Activated CD4-positive, alpha-beta T cell treated with anti-CD3 and anti-CD28 coated beads for 36 hours (primary cell): Measurements from ENCODE around the gene CCDC107. TPM values are rescaled to one million over a fixed set of nuclear protein-coding genes. Genes with fewer than 3 reads are reported as not detected.
"Not testable (repeated sequence)": the region's sequence is repeated elsewhere in the genome, so short reads cannot be mapped to it uniquely, and the experiment has no call there.

Experiments
- ATAC-seq: fragments of 200-7000 bp; cut with Tn5 transposase; one replicate; pipeline ENCODE4 v1.10.0; 2021; ENCODE audit warnings: mild to moderate bottlenecking, moderate library complexity
- CTCF ChIA-PET: fragments of 350-600 bp; sonication (Branson Sonifier 250); formaldehyde crosslinking; loops from one replicate; lab custom pipeline; 2021; ENCODE audit warnings: antibody characterized with exemption; lab: Charles Lee
- POLR2A ChIA-PET: fragments of 350-600 bp; sonication (Branson Sonifier 250); formaldehyde crosslinking; loops from one replicate; lab custom pipeline; 2021; ENCODE audit warnings: antibody characterized with exemption, inconsistent platforms; lab: Charles Lee
- DNase-seq: peaks from one replicate; pipeline ENCODE4 v3.0.0-alpha.2; 2020
- H3K27ac Mint-ChIP-seq: one replicate; pipeline ENCODE4 v1.8.0; 2021; ENCODE audit warnings: mixed read lengths
- H3K27me3 Mint-ChIP-seq: one replicate; pipeline ENCODE4 v1.8.0; 2021; ENCODE audit warnings: mixed read lengths
- H3K36me3 Mint-ChIP-seq: one replicate; pipeline ENCODE4 v1.8.0; 2021; ENCODE audit warnings: low read depth, mixed read lengths
- H3K4me1 Mint-ChIP-seq: one replicate; pipeline ENCODE4 v1.8.0; 2021; ENCODE audit warnings: mixed read lengths
- H3K4me3 Mint-ChIP-seq: one replicate; pipeline ENCODE4 v1.8.0; 2021; ENCODE audit warnings: mild to moderate bottlenecking, moderate library complexity, mixed read lengths
- H3K9me3 Mint-ChIP-seq: one replicate; pipeline ENCODE4 v1.8.0; 2021; ENCODE audit warnings: low read depth, mixed read lengths
- intact Hi-C, 2 experiments: fragments of 100-400 bp; cut with DNase I in 1 of 2; cut with micrococcal nuclease in 1 of 2; formaldehyde crosslinking; loops; one replicate each; pipeline versions ENCODE4 v1.14.2 to v1.15.1; 2022 to 2024; cut with DNase I, micrococcal nuclease
- total RNA-seq, 2 experiments: library from RNA; stranded (reverse); gene quantifications; one replicate each; pipeline ENCODE4 v1.2.3, GENCODE V29; 2021

The CCDC107 gene
- total RNA-seq, 2 experiments from 2014 or later = 7.9 to 10.4 TPM

GRCh38 chr9:35618325-35618727 is 39.8 kb upstream of the CCDC107 start, which contains the start of gene CD72:
Gene CD72, minus strand, starts transcription at chr9:35618413. Its CDS starts 110 bp downstream, at chr9:35618303.
- ATAC-seq (no peak), DNase-seq (no peak)
- H3K9me3 Mint-ChIP-seq = no peaks in the 10 kb centered on the region
- H3K27me3 Mint-ChIP-seq = no peaks in the 10 kb centered on the region
- intact Hi-C loops = loop anchor here in 1 of 2 experiments (5.0 kb wide), 2 partner anchors 39 to 114 kb away; partner anchors contain the start of genes CCDC107, CREB3, RMRP and TLN1
- H3K4me1 Mint-ChIP-seq = peaks cover 38% of the 10 kb centered on the region
- H3K4me3 Mint-ChIP-seq = peak within 1 kb of the TSS; percentile 77
- ChIA-PET POLR2A (no interaction called here), CTCF (interaction anchor here (0.6 to 1.1 kb wide), 3 partner anchors 15 to 499 kb away, joined by 3 read pairs; partner anchors contain the start of genes CCDC107 and RMRP)
- no peaks in the 10 kb centered on the region for H3K36me3 Mint-ChIP-seq
- peak within 1 kb of the TSS; percentile 87 for H3K27ac Mint-ChIP-seq

GRCh38 chr9:35618854-35619799 is 39.0 kb upstream of the CCDC107 start:
- no peaks in the 10 kb centered on the region for H3K9me3 Mint-ChIP-seq
- peak; percentile 70 for DNase-seq
- peaks cover 38% of the 10 kb centered on the region for H3K4me1 Mint-ChIP-seq
- intact Hi-C loops = loop anchor here (1.0 to 5.0 kb wide), 3 partner anchors 38 to 113 kb away; partner anchors contain the start of genes CCDC107 (in 1 of the 2), CREB3 (in 1 of the 2), RMRP (in 1 of the 2) and TLN1 (in 1 of the 2)
- H3K27me3 Mint-ChIP-seq = no peaks in the 10 kb centered on the region
- ATAC-seq = peak; percentile 72
- CTCF ChIA-PET = interaction anchor here (0.8 to 2.3 kb wide), 10 partner anchors 8 to 571 kb away, joined by 3 to 16 read pairs (median 6); partner anchors contain the start of genes ARHGEF39, CCDC107 and RMRP
- H3K4me3 Mint-ChIP-seq = peak overlapping the region; percentile 77
- H3K36me3 Mint-ChIP-seq = no peaks in the 10 kb centered on the region
- peak overlapping the region; percentile 87 for H3K27ac Mint-ChIP-seq
- POLR2A ChIA-PET = interaction anchor here (0.6 kb wide), 1 partner anchor 94 kb away, joined by 4 read pairs; no protein-coding TSS in a partner anchor

- CTCF ChIA-PET = interaction anchor here (0.7 to 2.3 kb wide), 11 partner anchors 9 to 570 kb away, joined by 3 to 16 read pairs (median 5); partner anchors contain the start of genes ARHGEF39, CCDC107 and RMRP
- Mint-ChIP-seq H3K27ac (peak overlapping the region; percentile 87), H3K4me1 (peaks cover 38% of the 10 kb centered on the region), H3K36me3 (no peaks in the 10 kb centered on the region), H3K4me3 (peak overlapping the region; percentile 40), H3K27me3 (no peaks in the 10 kb centered on the region), H3K9me3 (no peaks in the 10 kb centered on the region)
- DNase-seq (peak; percentile 52), ATAC-seq (peak; percentile 62)
- intact Hi-C loops = loop anchor here (1.0 to 5.0 kb wide), 3 partner anchors 38 to 113 kb away; partner anchors contain the start of genes CCDC107 (in 1 of the 2), CREB3 (in 1 of the 2), RMRP (in 1 of the 2) and TLN1 (in 1 of the 2)
- POLR2A ChIA-PET = no interaction called here
These were observed 38.3 kb upstream of the CCDC107 start for GRCh38 chr9:35619800-35620158.

- Mint-ChIP-seq H3K27me3 (no peaks in the 10 kb centered on the region), H3K36me3 (no peaks in the 10 kb centered on the region), H3K9me3 (no peaks in the 10 kb centered on the region), H3K27ac (no peak overlapping the region), H3K4me1 (peaks cover 3% of the 10 kb centered on the region), H3K4me3 (no peak overlapping the region)
- DNase-seq = no peak
- ChIA-PET CTCF (interaction anchor here (0.6 to 1.2 kb wide), 2 partner anchors 16 to 65 kb away, joined by 3 read pairs; no protein-coding TSS in a partner anchor), POLR2A (no interaction called here)
- intact Hi-C loops = no loop called here
- ATAC-seq = no peak
These were observed 30.5 kb upstream of the CCDC107 start for GRCh38 chr9:35627575-35627974.

- Mint-ChIP-seq H3K36me3 (no peaks in the 10 kb centered on the region), H3K9me3 (no peaks in the 10 kb centered on the region), H3K4me3 (no peak overlapping the region), H3K27ac (no peak overlapping the region), H3K27me3 (no peaks in the 10 kb centered on the region), H3K4me1 (peaks cover 3% of the 10 kb centered on the region)
- CTCF ChIA-PET = interaction anchor here (0.7 to 4.8 kb wide), 7 partner anchors 8 to 152 kb away, joined by 3 to 27 read pairs (median 5); no protein-coding TSS in a partner anchor
- ATAC-seq (no peak), DNase-seq (no peak)
- POLR2A ChIA-PET = interaction anchor here (0.5 kb wide), 1 partner anchor 8 kb away, joined by 5 read pairs; no protein-coding TSS in a partner anchor
- intact Hi-C loops = no loop called here
These were observed 29.6 kb upstream of the CCDC107 start for GRCh38 chr9:35628389-35628991.

- H3K4me1 Mint-ChIP-seq = peaks cover 5% of the 10 kb centered on the region
- POLR2A ChIA-PET = interaction anchor here (0.7 kb wide), 1 partner anchor 1150 kb away, joined by 3 read pairs; no protein-coding TSS in a partner anchor
These were observed 28.5 kb upstream of the CCDC107 start for GRCh38 chr9:35629597-35629996.

GRCh38 chr9:35635730-35636129 is 22.4 kb upstream of the CCDC107 start:
- Mint-ChIP-seq H3K9me3 (peaks cover 5% of the 10 kb centered on the region), H3K4me1 (peaks cover 47% of the 10 kb centered on the region), H3K27me3 (no peaks in the 10 kb centered on the region), H3K4me3 (no peak overlapping the region), H3K27ac (no peak overlapping the region), H3K36me3 (peaks cover 8% of the 10 kb centered on the region)
- ChIA-PET CTCF (interaction anchor here (1.2 to 1.8 kb wide), 3 partner anchors 11 to 61 kb away, joined by 3 to 9 read pairs (median 3); no protein-coding TSS in a partner anchor), POLR2A (no interaction called here)
- ATAC-seq = no peak
- intact Hi-C loops = no loop called here
- DNase-seq = no peak

More at GRCh38 chr9:35629597-35629996, 28.5 kb upstream of the CCDC107 start:
- peak; percentile 39 for ATAC-seq
- DNase-seq = no peak
- H3K4me3 Mint-ChIP-seq = no peak overlapping the region
- no peaks in the 10 kb centered on the region for H3K36me3 Mint-ChIP-seq
- intact Hi-C loops = no loop called here
- CTCF ChIA-PET = interaction anchor here (1.2 to 4.8 kb wide), 5 partner anchors 9 to 153 kb away, joined by 3 to 27 read pairs (median 7); no protein-coding TSS in a partner anchor
- H3K9me3 Mint-ChIP-seq = no peaks in the 10 kb centered on the region
- no peaks in the 10 kb centered on the region for H3K27me3 Mint-ChIP-seq
- no peak overlapping the region for H3K27ac Mint-ChIP-seq

- Mint-ChIP-seq H3K9me3 (peaks cover 5% of the 10 kb centered on the region), H3K36me3 (peaks cover 13% of the 10 kb centered on the region), H3K27me3 (no peaks in the 10 kb centered on the region), H3K4me3 (no peak overlapping the region), H3K4me1 (peaks cover 47% of the 10 kb centered on the region), H3K27ac (no peak overlapping the region)
- intact Hi-C loops = no loop called here
- ChIA-PET POLR2A (no interaction called here), CTCF (interaction anchor here (0.6 to 1.8 kb wide), 4 partner anchors 11 to 60 kb away, joined by 3 to 9 read pairs (median 3); no protein-coding TSS in a partner anchor)
- no peak for ATAC-seq
- DNase-seq = no peak
These were observed 21.8 kb upstream of the CCDC107 start for GRCh38 chr9:35636135-35636876.

GRCh38 chr9:35636877-35637246 is 21.2 kb upstream of the CCDC107 start:
- H3K27me3 Mint-ChIP-seq = not testable (repeated sequence)

GRCh38 chr9:35637427-35637955 is 20.6 kb upstream of the CCDC107 start:
- POLR2A ChIA-PET, H3K27me3 Mint-ChIP-seq: not testable (repeated sequence)
- H3K4me1 Mint-ChIP-seq = peaks cover 47% of the 10 kb centered on the region

More at GRCh38 chr9:35636877-35637246, 21.2 kb upstream of the CCDC107 start:
- H3K9me3 Mint-ChIP-seq, POLR2A ChIA-PET, intact Hi-C loops, DNase-seq, H3K27ac Mint-ChIP-seq, H3K4me3 Mint-ChIP-seq, ATAC-seq: not testable (repeated sequence)
- H3K4me1 Mint-ChIP-seq = peaks cover 47% of the 10 kb centered on the region
- CTCF ChIA-PET = interaction anchor here (0.6 to 1.6 kb wide), 2 partner anchors 23 to 60 kb away, joined by 3 read pairs; no protein-coding TSS in a partner anchor
- H3K36me3 Mint-ChIP-seq = peaks cover 17% of the 10 kb centered on the region

More at GRCh38 chr9:35637427-35637955, 20.6 kb upstream of the CCDC107 start:
- DNase-seq, CTCF ChIA-PET, H3K4me3 Mint-ChIP-seq, H3K9me3 Mint-ChIP-seq, intact Hi-C loops, ATAC-seq: not testable (repeated sequence)
- H3K27ac Mint-ChIP-seq = peak overlapping the region; percentile 61
- peaks cover 17% of the 10 kb centered on the region for H3K36me3 Mint-ChIP-seq
